Activated naive CD8-positive, alpha-beta T cell treated with anti-CD3 and anti-CD28 coated beads, Interleukin-2, amount 10 ng/mL, durations not matched to agents 7 days and 5 days (primary cell): ENCODE results near the gene EOGT. TPM values are rescaled to one million over a fixed set of nuclear protein-coding genes. Genes with fewer than 3 reads are reported as not detected.

Experiments
- ATAC-seq: fragments of 150-1000 bp; cut with Tn5 transposase; one replicate; pipeline ENCODE4 v1.10.0; 2021; ENCODE audit warnings: low read depth, moderate library complexity
- POLR2A ChIA-PET: fragments of 350-600 bp; sonication (Branson Sonifier 250); formaldehyde crosslinking; loops from one replicate; lab custom pipeline; 2021; ENCODE audit warnings: antibody characterized with exemption; lab: Charles Lee
- DNase-seq: peaks from one replicate; pipeline ENCODE4 v3.0.0; 2021
- H3K27ac Mint-ChIP-seq: one replicate; pipeline ENCODE4 v1.8.0; 2022; ENCODE audit warnings: mild to moderate bottlenecking, mixed read lengths
- H3K27me3 Mint-ChIP-seq: one replicate; pipeline ENCODE4 v1.8.0; 2022; ENCODE audit warnings: mild to moderate bottlenecking, moderate library complexity, mixed read lengths
- H3K36me3 Mint-ChIP-seq: one replicate; pipeline ENCODE4 v1.8.0; 2021; ENCODE audit warnings: mild to moderate bottlenecking, mixed read lengths
- H3K4me1 Mint-ChIP-seq: one replicate; pipeline ENCODE4 v1.8.0; 2021; ENCODE audit warnings: mixed read lengths
- H3K4me3 Mint-ChIP-seq: one replicate; pipeline ENCODE4 v1.8.0; 2022; ENCODE audit warnings: mild to moderate bottlenecking, moderate library complexity, mixed read lengths
- H3K9me3 Mint-ChIP-seq: one replicate; pipeline ENCODE4 v1.8.0; 2021; ENCODE audit warnings: mixed read lengths
- total RNA-seq, 2 experiments: library from RNA; stranded (reverse); gene quantifications; one replicate each; pipeline ENCODE4 v1.2.3, GENCODE V29; 2021

EOGT gene
- total RNA-seq, 2 experiments from 2014 or later = 14.7 to 15.3 TPM

- no peaks in the 10 kb centered on the region for H3K9me3 Mint-ChIP-seq
- DNase-seq (no peak), ATAC-seq (no peak)
- no peak overlapping the region for H3K27ac Mint-ChIP-seq
- no peak overlapping the region for H3K4me3 Mint-ChIP-seq
- no peaks in the 10 kb centered on the region for H3K27me3 Mint-ChIP-seq
- H3K36me3 Mint-ChIP-seq = peaks cover 24% of the 10 kb centered on the region
- POLR2A ChIA-PET = no interaction called here
- peaks cover 10% of the 10 kb centered on the region for H3K4me1 Mint-ChIP-seq
These were observed 7.4 kb upstream of the EOGT start for GRCh38 chr3:69020857-69021256.

- Mint-ChIP-seq H3K4me3 (no peak overlapping the region), H3K4me1 (peaks cover 10% of the 10 kb centered on the region), H3K9me3 (no peaks in the 10 kb centered on the region), H3K27me3 (no peaks in the 10 kb centered on the region), H3K36me3 (peaks cover 21% of the 10 kb centered on the region), H3K27ac (no peak overlapping the region)
- DNase-seq (no peak), ATAC-seq (no peak)
- POLR2A ChIA-PET = no interaction called here
These were observed 6.9 kb upstream of the EOGT start for GRCh38 chr3:69020424-69020823.

GRCh38 chr3:69016901-69017300 lies 3.4 kb upstream of the EOGT start:
- DNase-seq (no peak), ATAC-seq (no peak)
- H3K27me3 Mint-ChIP-seq = no peaks in the 10 kb centered on the region
- no peaks in the 10 kb centered on the region for H3K9me3 Mint-ChIP-seq
- H3K36me3 Mint-ChIP-seq = peaks cover 19% of the 10 kb centered on the region
- no peak overlapping the region for H3K4me3 Mint-ChIP-seq
- POLR2A ChIA-PET = no interaction called here
- no peak overlapping the region for H3K27ac Mint-ChIP-seq
- peaks cover 22% of the 10 kb centered on the region for H3K4me1 Mint-ChIP-seq

GRCh38 chr3:69016102-69016501 lies 2.6 kb upstream of the EOGT start:
- Mint-ChIP-seq H3K27me3 (no peaks in the 10 kb centered on the region), H3K9me3 (no peaks in the 10 kb centered on the region), H3K4me3 (no peak overlapping the region), H3K36me3 (peaks cover 17% of the 10 kb centered on the region), H3K27ac (no peak overlapping the region), H3K4me1 (peaks cover 19% of the 10 kb centered on the region)
- POLR2A ChIA-PET = no interaction called here
- no peak for ATAC-seq
- no peak for DNase-seq

GRCh38 chr3:69014022-69014580 lies 617 bp upstream of the EOGT start:
- peak overlapping the region; percentile 57 for H3K27ac Mint-ChIP-seq
- peak overlapping the region; percentile 80 for H3K4me3 Mint-ChIP-seq
- H3K27me3 Mint-ChIP-seq = no peaks in the 10 kb centered on the region
- H3K9me3 Mint-ChIP-seq = no peaks in the 10 kb centered on the region
- POLR2A ChIA-PET = interaction anchor here (0.8 to 1.7 kb wide), 7 partner anchors 13 to 77 kb away, joined by 3 to 7 read pairs (median 3); partner anchors contain the start of gene TMF1
- no peak for DNase-seq
- no peak for ATAC-seq
- peaks cover 17% of the 10 kb centered on the region for H3K36me3 Mint-ChIP-seq
- H3K4me1 Mint-ChIP-seq = peaks cover 16% of the 10 kb centered on the region

GRCh38 chr3:69012800-69013252 lies 658 bp downstream of the EOGT start:
- peaks cover 16% of the 10 kb centered on the region for H3K4me1 Mint-ChIP-seq
- peak overlapping the region; percentile 90 for H3K27ac Mint-ChIP-seq
- ATAC-seq = no peak
- POLR2A ChIA-PET = interaction anchor here (0.9 to 1.6 kb wide), 3 partner anchors 40 to 79 kb away, joined by 3 to 7 read pairs (median 3); partner anchors contain the start of gene TMF1
- H3K36me3 Mint-ChIP-seq = peaks cover 17% of the 10 kb centered on the region
- no peak for DNase-seq
- H3K4me3 Mint-ChIP-seq = peak overlapping the region; percentile 88
- no peaks in the 10 kb centered on the region for H3K9me3 Mint-ChIP-seq
- H3K27me3 Mint-ChIP-seq = no peaks in the 10 kb centered on the region

- Mint-ChIP-seq H3K27me3 (no peaks in the 10 kb centered on the region), H3K9me3 (no peaks in the 10 kb centered on the region), H3K27ac (peak overlapping the region; percentile 90), H3K4me1 (peaks cover 14% of the 10 kb centered on the region), H3K4me3 (peak overlapping the region; percentile 88), H3K36me3 (peaks cover 14% of the 10 kb centered on the region)
- POLR2A ChIA-PET = no interaction called here
- no peak for DNase-seq
- no peak for ATAC-seq
These were observed 1.2 kb downstream of the EOGT start for GRCh38 chr3:69012100-69012799.

- Mint-ChIP-seq H3K9me3 (no peaks in the 10 kb centered on the region), H3K36me3 (peaks cover 12% of the 10 kb centered on the region), H3K27ac (no peak overlapping the region), H3K27me3 (no peaks in the 10 kb centered on the region), H3K4me3 (no peak overlapping the region), H3K4me1 (peaks cover 11% of the 10 kb centered on the region)
- ATAC-seq (no peak), DNase-seq (no peak)
- POLR2A ChIA-PET = no interaction called here
These were observed 2.3 kb downstream of the EOGT start for GRCh38 chr3:69011096-69011730.

- Mint-ChIP-seq H3K36me3 (peaks cover 9% of the 10 kb centered on the region), H3K27ac (no peak overlapping the region), H3K27me3 (no peaks in the 10 kb centered on the region), H3K4me3 (no peak overlapping the region), H3K4me1 (peaks cover 7% of the 10 kb centered on the region), H3K9me3 (no peaks in the 10 kb centered on the region)
- ATAC-seq (no peak), DNase-seq (no peak)
- POLR2A ChIA-PET = interaction anchor here (0.6 kb wide), 1 partner anchor 92 kb away, joined by 7 read pairs; no protein-coding TSS in a partner anchor
These were observed 3.7 kb downstream of the EOGT start for GRCh38 chr3:69009559-69010410.

- Mint-ChIP-seq H3K4me1 (peaks cover 4% of the 10 kb centered on the region), H3K27me3 (no peaks in the 10 kb centered on the region), H3K27ac (no peak overlapping the region), H3K4me3 (no peak overlapping the region), H3K36me3 (peaks cover 12% of the 10 kb centered on the region), H3K9me3 (no peaks in the 10 kb centered on the region)
- POLR2A ChIA-PET = no interaction called here
- no peak for DNase-seq
- ATAC-seq = no peak
These were observed 4.5 kb downstream of the EOGT start for GRCh38 chr3:69008980-69009379.

GRCh38 chr3:69005791-69006482 lies 7.5 kb downstream of the EOGT start:
- Mint-ChIP-seq H3K27ac (no peak overlapping the region), H3K27me3 (no peaks in the 10 kb centered on the region), H3K9me3 (no peaks in the 10 kb centered on the region), H3K4me3 (no peak overlapping the region), H3K4me1 (no peaks in the 10 kb centered on the region), H3K36me3 (peaks cover 23% of the 10 kb centered on the region)
- POLR2A ChIA-PET = no interaction called here
- ATAC-seq = no peak
- no peak for DNase-seq

GRCh38 chr3:69005071-69005790 lies 8.3 kb downstream of the EOGT start:
- ATAC-seq = no peak
- Mint-ChIP-seq H3K4me3 (no peak overlapping the region), H3K27ac (no peak overlapping the region), H3K9me3 (no peaks in the 10 kb centered on the region), H3K36me3 (peaks cover 24% of the 10 kb centered on the region), H3K4me1 (no peaks in the 10 kb centered on the region), H3K27me3 (no peaks in the 10 kb centered on the region)
- POLR2A ChIA-PET = no interaction called here
- no peak for DNase-seq
